Coronary artery (tissue), 2 donors: ENCODE data around the gene GABARAP.

Experiments used
- DNase-seq: peaks from one replicate; pipeline ENCODE4 v3.0.0-alpha.2; 2017; ENCODE audit warnings: low spot score
- H3K27ac ChIP-seq, 2 donors: fragments of 200-600 bp; sonication (generic); one replicate each; pipeline ENCODE4 v1.5.1; 2016 to 2019
- H3K4me3 ChIP-seq: fragments of 200-600 bp; sonication (generic); 2 replicates; pipeline ENCODE4 v1.5.1; 2016; ENCODE audit warnings: mild to moderate bottlenecking, moderate library complexity
- CTCF ChIP-seq: fragments of 200-600 bp; sonication (generic); IDR thresholded peaks from one replicate; pipeline ENCODE4 v1.5.1; 2019; ENCODE audit warnings: antibody characterized with exemption

GABARAP gene

GRCh38 chr17:7260151-7260550 is 17.9 kb upstream of the GABARAP start:
- DNase-seq = no peak
- no peak for TF ChIP-seq CTCF
- Histone ChIP-seq H3K27ac (no peak overlapping the region), H3K4me3 (no peak overlapping the region)

DNA sequence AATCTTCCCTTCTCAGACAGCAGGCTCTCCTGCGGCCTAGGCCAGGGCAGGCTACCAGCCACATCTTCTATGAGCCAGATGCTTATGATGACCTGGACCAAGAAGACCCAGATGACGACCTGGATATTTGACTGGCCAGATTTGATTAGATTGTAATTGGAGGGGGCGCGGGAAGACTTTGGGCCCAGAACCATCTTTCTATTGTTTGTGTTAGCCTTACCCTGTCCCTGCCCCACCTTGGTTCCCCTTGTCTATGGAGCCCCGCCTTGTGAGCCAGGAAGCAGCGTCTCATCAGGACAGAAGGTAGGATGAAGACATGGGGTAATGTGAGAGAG is 17.3 kb upstream of the GABARAP start:
- no peak for DNase-seq
- no peak for TF ChIP-seq CTCF
- Histone ChIP-seq H3K27ac (no peak overlapping the region), H3K4me3 (no peak overlapping the region)

GRCh38 chr17:7258731-7259554 is 16.7 kb upstream of the GABARAP start:
- H3K27ac ChIP-seq = no peak overlapping the region
- DNase-seq = no peak
- no peak overlapping the region for H3K4me3 ChIP-seq
- no peak for TF ChIP-seq CTCF

DNA sequence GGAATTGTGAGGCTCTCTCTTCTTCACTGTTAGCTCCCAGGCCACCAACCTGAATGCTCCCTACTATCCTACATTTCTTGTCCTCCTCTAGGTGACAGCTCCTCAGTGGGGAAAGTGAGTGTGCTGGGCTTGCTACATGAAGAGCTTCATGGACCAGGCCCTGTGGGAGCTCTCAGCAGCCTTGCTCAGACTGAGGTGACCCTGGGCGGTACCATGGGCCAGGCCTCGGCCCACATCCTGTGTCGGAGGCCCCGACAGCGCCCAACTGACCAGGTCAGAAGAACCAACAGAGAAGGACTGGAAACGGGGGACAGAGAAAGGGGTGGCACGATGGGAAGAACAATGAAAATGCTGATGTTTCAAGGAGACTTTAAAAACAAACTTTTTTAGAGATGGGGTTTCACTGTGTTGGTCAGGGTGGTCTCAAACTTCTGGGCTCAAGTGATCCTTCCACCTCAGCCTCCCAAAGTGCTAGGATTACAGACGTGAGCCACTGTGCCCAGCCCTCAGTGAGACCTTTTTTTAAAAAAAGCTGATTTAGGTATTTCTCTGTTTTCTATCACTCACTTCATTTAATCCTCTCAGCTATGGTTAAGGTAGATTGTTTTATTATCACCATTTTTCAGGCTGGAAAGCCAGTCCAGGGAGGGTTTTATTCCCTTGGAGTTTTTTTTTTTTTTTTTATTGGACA is 14.7 kb upstream of the GABARAP start:
- no peak for DNase-seq
- TF ChIP-seq CTCF = no peak
- no peak overlapping the region for H3K27ac ChIP-seq
- no peak overlapping the region for H3K4me3 ChIP-seq

- no peak for DNase-seq
- H3K4me3 ChIP-seq = no peak overlapping the region
- no peak for TF ChIP-seq CTCF
- H3K27ac ChIP-seq = no peak overlapping the region
Observed at GRCh38 chr17:7254511-7254910, 12.3 kb upstream of the GABARAP start.

GRCh38 chr17:7253082-7253481 is 10.8 kb upstream of the GABARAP start:
- Histone ChIP-seq H3K27ac (peak overlapping the region; percentile 99), H3K4me3 (peak overlapping the region; percentile 95)
- DNase-seq = no peak
- no peak for TF ChIP-seq CTCF
